H1 (cell line): ENCODE results near the gene TMPRSS11F. TPM values are rescaled to one million over a fixed set of nuclear protein-coding genes. Genes with fewer than 3 reads are reported as not detected.

Experiments
- CTCF ChIA-PET: fragments of 300-600 bp; sonication (Branson Sonifier 250); formaldehyde crosslinking; loops from one replicate; lab custom pipeline; 2021; ENCODE audit not compliant: partially characterized antibody; lab: Charles Lee
- POLR2A ChIA-PET: fragments of 300-600 bp; sonication (Branson Sonifier 250); formaldehyde crosslinking; loops from one replicate; lab custom pipeline; 2021; ENCODE audit warnings: inconsistent platforms; ENCODE audit not compliant: partially characterized antibody; lab: Charles Lee
- DNase-seq, 2 experiments: peaks; one replicate each; pipeline versions ENCODE4 v3.0.0 to v3.0.0-alpha.2; 2010 to 2022; ENCODE audit warnings: low spot score in 2 of 2, low read depth in 1 of 2, mixed read lengths in 1 of 2
- FAIRE-seq: peaks from 2 replicates; lab custom pipeline; 2011; peaks lifted over from hg19 to GRCh38; lab: Jason Lieb, UNC
- H2AFZ ChIP-seq: 2 replicates; pipeline ENCODE4 v1.8.1; 2012; ENCODE audit warnings: low read length, inconsistent platforms
- H2AK5ac ChIP-seq: 2 replicates; pipeline ENCODE4 v1.6.1; 2013; ENCODE audit warnings: low read depth, low read length
- H2BK120ac ChIP-seq: replicated peaks from 2 replicates; pipeline ENCODE3; 2013; ENCODE audit warnings: low read depth, low read length, inconsistent platforms
- H2BK12ac ChIP-seq: 2 replicates; pipeline ENCODE4 v1.6.1; 2013; ENCODE audit warnings: low read depth, low read length
- H2BK15ac ChIP-seq: 2 replicates; pipeline ENCODE4 v1.6.1; 2013; ENCODE audit warnings: low read length
- H2BK20ac ChIP-seq: 2 replicates; pipeline ENCODE4 v1.6.1; 2013; ENCODE audit warnings: low read length
- H2BK5ac ChIP-seq: 2 replicates; pipeline ENCODE4 v1.6.1; 2013; ENCODE audit warnings: low read depth, low read length
- H3K14ac ChIP-seq: 2 replicates; pipeline ENCODE4 v1.6.1; 2013; ENCODE audit warnings: inconsistent platforms; ENCODE audit not compliant: insufficient read length
- H3K18ac ChIP-seq: 2 replicates; pipeline ENCODE4 v1.6.1; 2013; ENCODE audit warnings: low read length; ENCODE audit errors: extremely low read depth
- H3K23ac ChIP-seq: 2 replicates; pipeline ENCODE4 v1.6.1; 2013; ENCODE audit warnings: inconsistent platforms; ENCODE audit not compliant: insufficient read length
- H3K23me2 ChIP-seq: 2 replicates; pipeline ENCODE4 v1.6.1; 2013; ENCODE audit warnings: low read depth, low read length
- H3K27ac ChIP-seq: 2 replicates; pipeline ENCODE4 v1.6.1; 2011; ENCODE audit warnings: low read depth, low read length, inconsistent platforms
- H3K27me3 ChIP-seq, 4 experiments: replicated peaks in 1 of 4; 1 replicate in 1 of 4; 2 replicates in 3 of 4; pipeline versions ENCODE4 v1.6.1 to v1.8.1; 2011 to 2013; ENCODE audit warnings: low read length in 3 of 4, mild to moderate bottlenecking in 3 of 4, inconsistent platforms in 2 of 4, mixed read lengths in 2 of 4, moderate library complexity in 1 of 4; ENCODE audit not compliant: control insufficient read depth in 3 of 4, insufficient read depth in 3 of 4; ENCODE audit errors: extremely low read depth in 1 of 4
- H3K36me3 ChIP-seq, 4 experiments: 2 replicates each; pipeline versions ENCODE4 v1.6.1 to v1.8.1; 2011 to 2013; ENCODE audit warnings: mild to moderate bottlenecking in 4 of 4, low read length in 3 of 4, moderate library complexity in 2 of 4, control low read depth in 1 of 4, inconsistent platforms in 1 of 4; ENCODE audit not compliant: insufficient read depth in 4 of 4, control insufficient read depth in 2 of 4
- H3K4ac ChIP-seq: replicated peaks from 2 replicates; pipeline ENCODE3; 2013; ENCODE audit warnings: low read length, low read depth, mixed read lengths, inconsistent platforms; ENCODE audit not compliant: insufficient read length
- H3K4me1 ChIP-seq, 4 experiments: replicated peaks in 1 of 4; 1 replicate in 1 of 4; 2 replicates in 3 of 4; pipeline versions ENCODE4 v1.6.1 to v1.8.1; 2011 to 2013; ENCODE audit warnings: low read length in 3 of 4, inconsistent platforms in 2 of 4, mixed read lengths in 1 of 4; ENCODE audit not compliant: insufficient read depth in 4 of 4, control insufficient read depth in 3 of 4
- H3K4me2 ChIP-seq, 2 experiments: 2 replicates each; pipeline versions ENCODE4 v1.6.1 to v1.8.1; 2011 to 2013; ENCODE audit warnings: low read depth in 2 of 2, low read length in 2 of 2, control low read depth in 1 of 2, inconsistent platforms in 1 of 2, mild to moderate bottlenecking in 1 of 2; ENCODE audit not compliant: insufficient read depth in 1 of 2
- H3K4me3 ChIP-seq, 4 experiments: fragments of 200-600, 300-600 bp in 1 of 4; sonication (generic), shearing (Covaris generic), sonication (Bioruptor Twin) in 1 of 4; 2 replicates each; pipeline versions ENCODE4 v1.5.1 to v1.8.1; 2011 to 2016; ENCODE audit warnings: low read length in 4 of 4, low read depth in 3 of 4, control low read depth in 2 of 4, inconsistent platforms in 2 of 4, mild to moderate bottlenecking in 2 of 4, mixed read lengths in 1 of 4, moderate library complexity in 1 of 4; ENCODE audit not compliant: insufficient read depth in 2 of 4; ENCODE audit errors: extremely low read depth in 1 of 4
- H3K56ac ChIP-seq: replicated peaks from 2 replicates; pipeline ENCODE3; 2013; ENCODE audit warnings: low read depth, mild to moderate bottlenecking, mixed read lengths, low read length, inconsistent platforms; ENCODE audit not compliant: insufficient read length
- H3K79me1 ChIP-seq: 2 replicates; pipeline ENCODE4 v1.6.1; 2013; ENCODE audit warnings: low read depth, low read length, control low read depth
- H3K79me2 ChIP-seq, 2 experiments: 2 replicates each; pipeline versions ENCODE4 v1.6.1 to v1.8.1; 2012 to 2013; ENCODE audit warnings: low read length in 2 of 2, mild to moderate bottlenecking in 2 of 2, inconsistent platforms in 1 of 2; ENCODE audit not compliant: insufficient read depth in 2 of 2, control insufficient read depth in 1 of 2
- H3K9ac ChIP-seq, 4 experiments: replicated peaks in 1 of 4; 1 replicate in 1 of 4; 2 replicates in 3 of 4; pipeline versions ENCODE4 v1.6.1 to v1.8.1; 2011 to 2013; ENCODE audit warnings: low read depth in 3 of 4, low read length in 3 of 4, control low read depth in 2 of 4, mild to moderate bottlenecking in 2 of 4, moderate library complexity in 2 of 4, inconsistent platforms in 1 of 4; ENCODE audit errors: extremely low read depth in 1 of 4
- H3K9me3 ChIP-seq, 2 experiments: 2 replicates each; pipeline versions ENCODE4 v1.6.1 to v1.8.1; 2012 to 2013; ENCODE audit warnings: mild to moderate bottlenecking in 2 of 2, moderate library complexity in 2 of 2, control low read depth in 1 of 2, inconsistent platforms in 1 of 2, low read depth in 1 of 2, low read length in 1 of 2, mixed read lengths in 1 of 2; ENCODE audit not compliant: insufficient read depth in 2 of 2
- H4K20me1 ChIP-seq, 2 experiments: replicated peaks in 1 of 2; 2 replicates each; pipeline versions ENCODE3 to v1.8.1; 2011 to 2013; ENCODE audit warnings: inconsistent platforms in 2 of 2, low read length in 2 of 2, mild to moderate bottlenecking in 1 of 2; ENCODE audit not compliant: insufficient read depth in 2 of 2, control insufficient read depth in 1 of 2
- H4K5ac ChIP-seq: 2 replicates; pipeline ENCODE4 v1.6.1; 2013; ENCODE audit warnings: low read length, low read depth, mixed read lengths, inconsistent platforms; ENCODE audit not compliant: insufficient read length
- H4K8ac ChIP-seq: 2 replicates; pipeline ENCODE4 v1.8.0; 2013; ENCODE audit warnings: mild to moderate bottlenecking, moderate library complexity, low read length, inconsistent platforms; ENCODE audit not compliant: insufficient read depth; ENCODE audit errors: extremely low read depth
- H4K91ac ChIP-seq: replicated peaks from 2 replicates; pipeline ENCODE3; 2013; ENCODE audit warnings: low read length, mixed read lengths, inconsistent platforms; ENCODE audit not compliant: insufficient read length
- BCL11A ChIP-seq, 2 experiments: IDR thresholded peaks; one replicate each; pipeline ENCODE4 v1.6.1; 2011; ENCODE audit warnings: low read depth in 2 of 2, low read length in 2 of 2, mild to moderate bottlenecking in 2 of 2
- CEBPB ChIP-seq: IDR thresholded peaks from 2 replicates; pipeline ENCODE4 v1.6.1; 2012; ENCODE audit warnings: low read depth, low read length
- CHD1 ChIP-seq: IDR thresholded peaks from 2 replicates; pipeline ENCODE4 v1.6.1; 2012; ENCODE audit warnings: low read depth, low read length, improper control_type of control experiment
- EGR1 ChIP-seq: IDR thresholded peaks from 2 replicates; pipeline ENCODE4 v1.6.1; 2011; ENCODE audit warnings: low read depth, low read length, borderline replicate concordance
- FOSL1 ChIP-seq: IDR thresholded peaks from 2 replicates; pipeline ENCODE4 v1.6.1; 2011; ENCODE audit warnings: mild to moderate bottlenecking, low read depth, low read length, moderate library complexity; ENCODE audit not compliant: insufficient read depth
- GTF2F1 ChIP-seq: IDR thresholded peaks from 2 replicates; pipeline ENCODE4 v1.6.1; 2012; ENCODE audit warnings: low read depth, low read length, improper control_type of control experiment, borderline replicate concordance
- JUND ChIP-seq: IDR thresholded peaks from 2 replicates; pipeline ENCODE4 v1.6.1; 2011; ENCODE audit warnings: mild to moderate bottlenecking, improper control_type of control experiment, low read length
- MAFK ChIP-seq: IDR thresholded peaks from 2 replicates; pipeline ENCODE4 v1.6.1; 2012; ENCODE audit warnings: low read depth, mild to moderate bottlenecking, improper control_type of control experiment, low read length
- RAD21 ChIP-seq, 2 experiments: IDR thresholded peaks in 1 of 2; conservative IDR thresholded peaks in 1 of 2; 2 replicates each; pipeline ENCODE4 v1.6.1; 2011; ENCODE audit warnings: low read depth in 2 of 2, low read length in 2 of 2, improper control_type of control experiment in 1 of 2, inconsistent platforms in 1 of 2, mild to moderate bottlenecking in 1 of 2, moderate library complexity in 1 of 2
- RNF2 ChIP-seq: fragments of 200-900, 300-1000 bp; sonication (generic); IDR thresholded peaks from 2 replicates; pipeline ENCODE4 v1.7.1; 2016; ENCODE audit warnings: borderline replicate concordance, low read depth, mild to moderate bottlenecking, antibody characterized with exemption, low read length; ENCODE audit not compliant: poor library complexity, severe bottlenecking; ENCODE audit errors: missing control alignments
- RXRA ChIP-seq: IDR thresholded peaks from 2 replicates; pipeline ENCODE4 v1.6.1; 2011; ENCODE audit warnings: low read depth, mild to moderate bottlenecking, low read length, moderate library complexity; ENCODE audit not compliant: insufficient read depth
- SP1 ChIP-seq: IDR thresholded peaks from 2 replicates; pipeline ENCODE4 v1.6.1; 2011; ENCODE audit warnings: low read depth, low read length
- SP4 ChIP-seq: IDR thresholded peaks from 2 replicates; pipeline ENCODE4 v1.6.1; 2012; ENCODE audit warnings: low read length, inconsistent platforms
- TBP ChIP-seq: IDR thresholded peaks from 2 replicates; pipeline ENCODE4 v1.6.1; 2011; ENCODE audit warnings: low read depth, low read length, improper control_type of control experiment
- TEAD4 ChIP-seq: IDR thresholded peaks from 2 replicates; pipeline ENCODE4 v1.6.1; 2012; ENCODE audit warnings: low read depth, low read length, inconsistent platforms, mixed read lengths
- WGBS, 2 experiments: shearing (Covaris generic) in 1 of 2; methylation state at CpG; one replicate each; pipeline versions ENCODE4 v1.1.6 to v1.1.7; 2013 to 2015; ENCODE audit warnings: low lambda C conversion rate in 2 of 2, mixed read lengths in 2 of 2, inconsistent platforms in 1 of 2, low coverage in 1 of 2, missing lambda C conversion rate in 1 of 2; ENCODE audit not compliant: insufficient replicate concordance in 2 of 2, insufficient coverage in 1 of 2, insufficient read length in 1 of 2; ENCODE audit errors: extremely low coverage in 1 of 2, missing lambda C conversion rate in 1 of 2; 5-methylcytosine and 5-hydroxymethylcytosine counted together
- polyA plus RNA-seq, 7 experiments: library from polyadenylated mRNA; depleted of rRNA in 3 of 7; stranded (reverse) in 5 of 7; unstranded in 2 of 7; fragments of >200 nt in 5 of 7; fragments of 200-250 nt in 2 of 7; gene quantifications; 1 replicate in 5 of 7; 2 replicates in 1 of 7; 4 replicates in 1 of 7; pipeline versions ENCODE4 v1.2.1 to v1.2.3, GENCODE V29; 2011 to 2013; ENCODE audit warnings: missing spikeins in 2 of 7, mixed read lengths in 2 of 7
- total RNA-seq: library from RNA; stranded (reverse); fragmentation: NEBNext Ultra II Directional; extraction: Animal tissue kit (Norgen Biotek cat#: 25700); gene quantifications from 2 replicates; pipeline ENCODE4 v1.2.1, GENCODE V29; 2021

TMPRSS11F gene
- total and polyA plus RNA-seq, 2 of the 8 experiments (the other 6 are each of a cell fraction or from before 2014, with no cell fraction given) = not detected

DNA sequence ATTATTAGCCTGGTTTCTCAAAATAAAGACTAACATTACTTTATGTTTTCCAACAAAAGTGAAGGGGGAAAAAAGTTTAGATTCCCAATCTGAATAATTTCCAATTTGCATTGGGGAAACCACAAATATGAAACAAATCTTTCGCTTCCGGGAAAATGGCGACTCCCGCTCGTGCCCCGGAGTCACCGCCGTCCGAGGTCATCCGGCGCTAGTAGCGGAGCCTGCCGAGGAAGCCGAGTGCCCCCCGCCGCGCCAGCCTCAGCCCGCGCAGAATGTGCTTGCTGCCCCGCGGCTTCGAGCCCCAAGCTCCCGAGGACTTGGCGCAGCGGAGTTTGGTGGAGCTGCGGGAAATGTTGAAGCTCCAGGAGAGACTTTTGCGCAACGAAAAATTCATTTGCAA is 91.4 kb downstream of the TMPRSS11F start:
- Histone ChIP-seq H3K4me2 (no peak overlapping the region), H2BK120ac (no peak overlapping the region), H3K27ac (no peak overlapping the region), H2AFZ (no peak overlapping the region), H3K9ac (no peak overlapping the region), H3K14ac (no peak overlapping the region), H4K91ac (no peak overlapping the region), H2BK15ac (no peak overlapping the region), H3K4me1 (no peaks in the 10 kb centered on the region), H3K4ac (no peak overlapping the region), H3K23ac (no peak overlapping the region), H3K79me1 (no peaks in the 10 kb centered on the region), H2BK5ac (no peak overlapping the region), H2AK5ac (no peak overlapping the region), H2BK12ac (no peak overlapping the region), H4K20me1 (no peaks in the 10 kb centered on the region), H3K36me3 (no peaks in the 10 kb centered on the region), H2BK20ac (no peak overlapping the region), H4K5ac (no peak overlapping the region), H4K8ac (no peak overlapping the region), H3K56ac (no peak overlapping the region), H3K23me2 (no peaks in the 10 kb centered on the region), H3K9me3 (no peaks in the 10 kb centered on the region), H3K4me3 (no peak overlapping the region), H3K18ac (no peak overlapping the region), H3K27me3 (no peaks in the 10 kb centered on the region), H3K79me2 (no peaks in the 10 kb centered on the region)
- TF ChIP-seq TBP = no peak
- no peak for TF ChIP-seq RNF2
- TF ChIP-seq BCL11A (IDR thresholded peaks at IDR 0.05; ENCODE audit: low read depth in 2 of 2, low read length in 2 of 2) = no peak
- TF ChIP-seq GTF2F1 = no peak
- no peak for TF ChIP-seq FOSL1
- no peak for TF ChIP-seq SP1
- TF ChIP-seq RAD21 (IDR thresholded peaks at IDR 0.05 in 1 of 2, conservative IDR thresholded peaks at IDR 0.05 in 1 of 2; ENCODE audit: low read depth in 2 of 2, low read length in 2 of 2) = no peak
- TF ChIP-seq CEBPB = no peak
- TF ChIP-seq SP4 = no peak
- no peak for TF ChIP-seq EGR1
- no peak for TF ChIP-seq CHD1
- no peak for TF ChIP-seq RXRA
- TF ChIP-seq TEAD4 = no peak
- TF ChIP-seq MAFK = no peak
- TF ChIP-seq JUND = no peak
- WGBS, 2 experiments = 94% methylated on average over 20 of the region's 28 CpGs; no CpG with 5 or more reads in 1 of the 2 experiments
- ChIA-PET CTCF (interaction anchor here (0.7 kb wide), 1 partner anchor 355 kb away, joined by 3 read pairs; no protein-coding TSS in a partner anchor), POLR2A (no interaction called here)
- FAIRE-seq (no peak), DNase-seq (no peak)
